CD4-positive, alpha-beta T cell treated with Interleukin-10 for 1 hour (primary cell): ENCODE measurements around the gene KIAA0825.
"Not testable (repeated sequence)": the region's sequence is repeated elsewhere in the genome, so short reads cannot be mapped to it uniquely, and the experiment has no call there.

Experiments
- DNase-seq: peaks from one replicate; pipeline ENCODE4 v3.0.0-alpha.2; 2020

KIAA0825 gene

DNA sequence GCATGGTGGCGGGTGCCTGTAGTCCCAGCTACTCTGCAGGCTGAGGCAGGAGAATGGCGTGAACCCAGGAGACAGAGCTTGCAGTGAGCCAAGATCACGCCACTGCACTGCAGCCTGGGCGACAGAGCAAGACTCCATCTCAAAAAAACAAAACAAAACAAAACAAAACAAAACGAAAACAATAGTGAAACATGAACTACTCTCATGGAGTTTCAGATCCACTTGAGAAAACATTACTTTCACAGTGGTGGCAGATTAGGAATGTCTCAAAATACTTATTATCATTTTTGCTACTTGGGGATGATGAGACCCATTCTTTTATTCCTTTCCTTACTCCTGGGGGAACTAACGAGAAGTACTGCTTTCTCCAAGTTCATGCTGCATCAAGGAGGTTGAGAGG lies 448.2 kb downstream of the KIAA0825 start:
- DNase-seq, result not testable (repeated sequence)

DNA sequence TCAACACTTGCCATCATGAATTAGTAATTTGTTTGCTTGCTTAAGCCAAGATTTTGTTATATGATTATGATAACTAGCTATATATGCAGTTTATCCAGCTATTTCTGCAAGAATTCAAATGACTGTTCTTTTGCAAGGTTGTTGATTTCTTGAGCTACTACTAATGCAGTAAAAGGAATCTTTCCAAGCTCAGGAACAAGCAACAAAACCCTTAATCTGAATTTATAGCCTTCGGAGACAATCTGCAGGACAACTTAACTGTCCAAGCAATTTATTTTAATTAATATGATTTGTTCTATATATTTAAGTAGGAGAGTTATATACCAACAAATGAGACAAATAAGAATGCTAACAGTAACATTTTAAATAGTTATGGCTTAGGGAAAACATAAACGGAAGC lies 450.3 kb downstream of the KIAA0825 start:
- no peak for DNase-seq

DNA sequence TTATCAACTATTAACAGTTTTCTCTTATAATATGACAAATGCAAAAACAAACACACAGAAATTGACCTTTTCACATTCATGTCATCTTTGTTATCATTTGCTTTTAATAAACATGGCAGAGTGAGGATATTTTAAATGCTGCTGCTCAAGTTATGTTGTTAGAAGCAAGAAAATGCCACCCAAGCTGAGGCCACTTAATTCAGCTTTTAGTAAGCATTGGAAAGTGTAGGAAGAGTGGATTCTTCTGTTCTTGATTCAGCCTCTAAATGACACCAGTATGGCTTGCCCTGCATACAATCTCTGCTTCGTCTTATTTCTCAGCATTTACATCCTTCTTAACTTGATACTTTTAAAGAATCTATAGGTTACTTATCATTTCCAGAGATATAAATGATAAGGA lies 456.6 kb downstream of the KIAA0825 start:
- no peak for DNase-seq

DNA sequence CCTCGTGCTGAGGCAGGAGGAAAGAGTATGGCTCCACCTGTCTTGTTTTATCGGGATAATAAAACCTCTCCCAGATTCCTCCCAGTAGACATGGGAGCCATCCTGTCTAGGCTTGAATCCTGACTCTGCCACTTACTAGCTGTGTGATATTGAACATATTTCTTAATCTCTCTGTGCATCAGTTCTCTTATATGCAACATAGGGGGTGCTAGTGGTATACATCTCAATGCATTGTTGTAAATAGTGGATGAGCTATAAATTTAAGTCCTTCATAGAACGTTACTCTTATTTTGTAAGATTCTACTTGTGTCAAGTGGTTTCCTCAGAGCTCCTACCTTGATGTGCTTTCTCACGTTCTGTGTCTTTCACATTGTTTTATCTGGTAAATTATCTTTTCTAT lies 459.3 kb downstream of the KIAA0825 start:
- no peak for DNase-seq

- DNase-seq, result no peak
Measured at GRCh38 chr5:94157704-94158539, 460.5 kb downstream of the KIAA0825 start.

DNA sequence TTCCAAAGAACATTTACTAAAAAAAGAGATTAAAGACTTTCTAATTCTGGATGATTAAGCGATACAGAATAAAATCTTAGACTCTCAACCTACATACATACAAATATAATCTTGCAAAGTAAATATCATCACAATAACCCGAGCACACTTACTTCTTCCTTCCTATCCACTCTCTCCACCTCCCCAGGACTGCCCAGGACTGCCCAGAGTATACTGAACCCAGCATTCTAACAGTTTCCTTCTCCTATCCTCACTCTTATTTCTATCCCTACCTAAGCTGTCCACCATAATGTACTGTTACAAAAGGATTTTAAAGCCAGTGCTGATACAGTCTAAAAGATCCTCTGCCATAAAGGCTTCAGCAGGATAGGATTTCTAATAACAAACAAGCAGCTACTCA lies 463.7 kb downstream of the KIAA0825 start:
- no peak for DNase-seq

- no peak for DNase-seq
Measured at GRCh38 chr5:94153736-94154450, 464.5 kb downstream of the KIAA0825 start.

DNA sequence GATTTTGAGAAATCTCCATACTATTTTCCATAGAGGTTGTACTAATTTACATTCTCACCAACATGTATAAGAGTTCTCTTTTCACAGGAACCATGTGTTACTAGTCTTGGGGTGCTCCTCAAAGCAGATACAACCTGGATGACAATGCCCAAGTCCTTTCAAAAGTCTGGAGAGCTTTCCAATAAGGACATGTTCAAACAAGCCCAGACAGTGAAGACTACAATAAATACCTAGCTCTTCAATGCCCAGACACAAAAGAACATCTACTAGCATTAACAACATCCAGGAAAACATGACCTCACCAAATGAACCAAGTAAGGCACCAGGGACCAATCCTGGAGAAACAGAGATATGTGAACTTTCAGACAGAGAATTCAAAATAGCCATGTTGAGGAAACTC lies 474.8 kb downstream of the KIAA0825 start:
- not testable (repeated sequence) for DNase-seq

DNA sequence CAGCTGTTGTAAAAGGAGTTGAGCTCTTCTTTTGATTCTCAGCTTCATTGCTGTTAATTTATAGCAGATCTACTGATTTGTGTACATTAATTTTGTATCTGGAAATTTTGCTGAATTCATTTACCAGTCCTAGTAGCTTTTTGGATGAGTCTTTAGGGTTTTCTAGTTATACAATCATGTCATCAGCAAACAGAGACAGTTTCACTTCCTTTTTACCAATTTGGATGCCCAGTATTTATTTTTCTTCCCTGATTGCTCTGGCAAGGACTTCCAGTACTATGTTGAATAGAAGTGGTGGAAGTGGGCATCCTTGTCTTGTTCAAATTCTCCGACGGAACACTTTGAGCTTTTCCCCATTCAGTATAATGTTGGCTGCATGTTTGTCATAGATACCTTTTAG lies 478.1 kb downstream of the KIAA0825 start:
- no peak for DNase-seq

DNA sequence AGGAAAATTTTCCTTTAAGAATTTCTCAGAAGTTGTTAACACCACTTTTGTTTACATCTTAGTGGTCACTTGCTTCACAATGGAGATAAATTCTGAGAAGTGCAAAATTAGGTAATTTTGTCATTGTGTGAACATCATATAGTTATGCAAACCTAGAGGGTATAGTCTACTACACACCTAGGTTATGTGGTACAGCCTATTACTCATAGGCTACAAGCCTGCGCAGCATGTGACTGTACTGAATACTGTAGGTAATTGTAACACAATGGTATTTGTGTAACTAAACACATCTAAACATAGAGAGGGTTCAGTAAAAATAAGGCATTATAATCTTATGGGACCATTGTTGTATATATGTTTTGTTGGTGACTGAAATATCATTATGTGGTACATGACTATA lies 488.3 kb downstream of the KIAA0825 start:
- DNase-seq, result no peak

GRCh38 chr5:94125107-94125506 lies 493.3 kb downstream of the KIAA0825 start:
- no peak for DNase-seq

DNA sequence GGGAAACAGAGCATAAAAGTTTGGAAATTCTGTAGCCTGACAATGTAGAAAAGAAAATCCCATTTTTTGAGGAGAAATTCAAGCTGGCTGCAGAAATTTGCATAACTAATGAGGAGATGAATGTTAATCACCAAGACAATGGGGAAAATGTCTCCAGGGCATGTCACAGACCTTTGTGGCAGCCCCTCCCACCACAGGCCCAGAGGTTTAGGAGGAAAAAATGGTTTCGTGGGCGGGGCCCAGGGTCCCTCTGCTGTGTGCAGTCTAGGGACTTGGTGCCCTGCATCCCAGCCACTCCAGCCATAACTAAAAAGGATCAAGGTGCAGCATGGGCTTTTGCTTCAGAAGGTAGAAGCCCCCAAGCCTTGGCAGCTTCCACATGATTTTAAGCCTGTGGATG lies 502.1 kb downstream of the KIAA0825 start:
- DNase-seq, result not testable (repeated sequence)

DNA sequence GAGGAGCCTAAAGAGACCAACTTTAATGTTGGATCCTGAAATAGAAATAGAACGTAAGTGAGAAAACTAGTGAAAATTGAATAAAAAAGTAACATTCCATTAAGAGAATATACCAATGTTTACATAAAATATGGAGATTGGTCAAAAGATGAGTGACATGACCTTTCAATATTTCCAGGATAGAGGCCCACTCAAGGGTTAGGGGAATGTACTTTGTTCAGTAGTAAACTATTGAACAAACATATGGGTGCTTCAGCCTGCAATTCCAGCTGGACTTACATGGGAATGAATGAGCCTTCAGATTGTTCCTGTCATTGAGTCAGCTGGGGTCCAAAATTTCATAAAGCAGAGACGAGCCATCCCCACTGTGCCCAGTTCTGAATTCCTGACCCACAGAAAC lies 505.3 kb downstream of the KIAA0825 start:
- DNase-seq, result no peak

DNA sequence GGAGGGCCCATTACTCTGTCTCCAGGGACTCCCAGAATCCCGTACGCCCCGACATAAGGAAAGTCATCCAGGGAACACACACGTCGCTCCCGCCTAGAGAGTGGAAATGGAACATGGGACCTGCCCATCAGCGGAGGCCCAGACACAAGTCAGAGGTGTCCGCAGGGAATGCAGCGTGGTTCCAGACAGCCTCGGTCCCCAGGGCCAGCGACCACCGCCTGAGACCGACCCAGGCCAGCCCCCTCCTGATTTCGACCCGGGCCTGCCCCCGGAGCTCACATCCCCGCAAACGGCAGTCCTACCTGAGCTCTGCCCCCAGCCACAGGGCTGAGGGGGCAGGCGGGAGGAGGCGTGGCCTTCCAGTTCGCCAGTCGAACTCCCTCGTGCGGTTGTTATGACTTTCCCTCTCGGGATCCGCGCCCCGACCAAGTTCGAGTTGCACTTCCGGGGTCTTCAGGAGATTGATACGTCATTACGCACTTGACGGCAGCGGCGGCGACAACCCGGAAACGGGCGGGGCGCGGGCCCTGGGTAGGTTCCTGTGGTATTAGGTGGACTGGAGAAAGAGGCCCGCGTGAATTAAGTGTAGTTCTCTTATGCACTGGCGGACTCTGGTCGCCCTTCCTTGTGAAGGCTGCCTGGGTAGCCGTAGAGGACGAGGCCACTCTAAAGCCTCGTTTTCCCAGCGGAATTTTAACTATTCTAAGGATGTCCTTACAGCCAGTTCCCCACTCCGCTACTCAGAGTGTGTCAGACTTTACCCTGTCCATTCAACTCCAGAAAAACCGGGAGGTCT lies 507.0 kb downstream of the KIAA0825 start:
- DNase-seq, result peak; percentile 92

DNA sequence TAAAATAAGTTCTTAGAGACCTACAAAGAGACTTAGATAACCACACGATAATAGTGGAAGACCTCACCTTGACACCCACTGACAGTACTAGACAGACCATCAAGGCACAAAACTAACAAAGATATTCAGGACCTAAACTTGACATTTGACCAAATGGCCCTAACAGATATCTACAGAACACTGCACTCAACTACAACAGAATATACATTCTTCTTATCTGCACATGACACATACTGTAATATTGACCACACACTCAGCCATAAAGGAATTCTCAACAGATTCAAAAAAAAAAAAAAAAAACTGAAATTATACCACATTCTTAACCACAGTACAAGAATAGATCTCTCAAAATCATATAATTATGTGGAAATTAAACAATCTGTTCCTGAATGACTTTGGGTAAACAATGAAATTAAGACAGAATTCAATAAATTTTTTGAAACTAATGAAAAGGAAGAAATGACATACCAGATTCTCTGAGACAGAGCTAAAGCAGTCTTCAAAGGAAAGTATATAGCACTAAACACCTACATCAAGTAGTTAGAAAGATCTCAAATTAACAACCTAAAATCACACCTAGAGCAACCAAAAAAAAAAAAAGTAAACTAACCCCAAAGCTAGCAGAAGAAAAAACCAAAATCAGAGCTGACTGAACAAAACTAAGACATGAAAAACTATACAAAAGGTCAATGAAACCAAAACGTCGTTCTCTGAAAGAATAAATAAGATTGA lies 514.7 kb downstream of the KIAA0825 start:
- DNase-seq, result no peak
